ENCODE results near the gene SLC2A13.
"Not testable (repeated sequence)": the region's sequence is repeated elsewhere in the genome, so short reads cannot be mapped to it uniquely, and the experiment has no call there.

The SLC2A13 gene

DNA sequence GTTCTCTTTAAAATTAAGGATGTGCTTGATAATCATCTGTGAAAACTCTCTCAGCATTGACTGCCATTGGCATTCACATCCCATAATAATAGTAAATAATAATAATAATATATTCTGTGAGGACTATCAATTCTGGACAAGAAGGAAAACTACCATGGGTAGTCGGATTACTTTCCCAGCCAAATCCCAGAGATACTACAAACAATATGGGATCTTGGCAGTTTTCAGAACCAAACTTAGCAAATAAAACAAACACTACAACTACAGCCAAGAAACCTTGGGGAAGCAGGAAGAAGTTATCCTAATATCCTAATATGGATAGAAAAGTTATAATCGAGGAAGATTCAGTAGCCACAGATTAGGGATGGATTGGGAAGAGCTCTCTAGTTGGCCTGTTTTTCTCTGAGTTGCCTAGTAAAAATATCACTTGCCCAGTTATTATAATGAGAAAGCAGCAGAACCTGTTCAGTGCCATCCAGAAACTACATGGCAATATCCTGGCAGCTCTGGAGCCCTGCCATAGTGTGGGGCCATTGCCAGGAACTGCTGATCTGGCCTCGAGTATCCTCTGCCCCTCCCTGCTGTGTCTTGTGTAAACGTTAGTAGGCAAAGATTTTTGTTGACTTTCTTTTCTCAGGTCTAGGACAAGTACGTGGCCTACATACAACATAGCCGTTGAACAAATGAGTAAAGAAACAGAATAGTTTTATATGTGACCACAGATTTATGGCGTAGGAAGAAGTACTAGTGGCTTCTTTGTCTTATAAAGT lies 193.5 kb downstream of the SLC2A13 start:
- in situ Hi-C loops (cut with MboI; ENCODE audit: low sequenced_read_pairs) = no loop called here
- Histone ChIP-seq H3K4me1 (peaks cover 11% of the 10 kb centered on the region), H3K4me3 (no peak overlapping the region), H3K27me3 (ENCODE audit: low read depth) (no peaks in the 10 kb centered on the region; the same call in 1 of the 2 replicates), H3K36me3 (replicated peaks) (no peaks in the 10 kb centered on the region), H3K9me3 (no peaks in the 10 kb centered on the region)
- DNase-seq (ENCODE audit: low spot score in 2 of 2) = no peak

- no peaks in the 10 kb centered on the region for H3K9me3 ChIP-seq
These were observed 199.6 kb downstream of the SLC2A13 start for GRCh38 chr12:39906237-39906636.

GRCh38 chr12:39905152-39905551 lies 200.7 kb downstream of the SLC2A13 start:
- H3K9me3 ChIP-seq = no peaks in the 10 kb centered on the region
- in situ Hi-C loops (cut with MboI; ENCODE audit: low sequenced_read_pairs) = no loop called here
- no peaks in the 10 kb centered on the region for H3K36me3 ChIP-seq (replicated peaks)
- no peak for DNase-seq (ENCODE audit: low spot score in 2 of 2)
- H3K27me3 ChIP-seq (ENCODE audit: low read depth) = no peaks in the 10 kb centered on the region
- H3K4me1 ChIP-seq = peaks cover 4% of the 10 kb centered on the region
- H3K4me3 ChIP-seq = no peak overlapping the region

More at GRCh38 chr12:39906237-39906636, 199.6 kb downstream of the SLC2A13 start:
- no peak for DNase-seq (ENCODE audit: low spot score in 2 of 2)
- no peaks in the 10 kb centered on the region for H3K27me3 ChIP-seq (ENCODE audit: low read depth)
- H3K36me3 ChIP-seq (replicated peaks) = no peaks in the 10 kb centered on the region
- in situ Hi-C loops (cut with MboI; ENCODE audit: low sequenced_read_pairs) = no loop called here
- no peak overlapping the region for H3K4me3 ChIP-seq
- H3K4me1 ChIP-seq = peaks cover 4% of the 10 kb centered on the region

DNA sequence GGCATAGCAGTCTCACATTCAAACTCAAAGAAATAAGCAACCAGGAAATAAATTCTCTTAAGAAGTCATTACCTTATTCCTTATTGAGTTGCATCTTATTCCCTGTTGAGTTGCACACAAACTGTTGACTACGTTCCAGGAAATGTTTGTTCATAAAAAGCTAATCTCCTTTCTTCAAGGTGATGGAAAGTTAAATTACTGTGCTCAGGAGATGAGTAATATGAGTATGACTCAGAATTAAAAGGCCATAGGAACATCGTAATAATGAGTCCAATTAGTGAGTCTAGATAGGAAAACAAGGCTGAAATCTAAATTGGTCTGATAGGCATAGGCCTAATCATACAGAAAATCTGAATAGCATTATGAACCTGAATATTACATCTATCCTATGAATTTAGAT lies 203.1 kb downstream of the SLC2A13 start:
- in situ Hi-C loops (cut with MboI; ENCODE audit: low sequenced_read_pairs) = no loop called here
- Histone ChIP-seq H3K36me3 (replicated peaks) (no peaks in the 10 kb centered on the region), H3K9me3 (no peaks in the 10 kb centered on the region), H3K4me3 (no peak overlapping the region), H3K4me1 (peaks cover 4% of the 10 kb centered on the region), H3K27me3 (ENCODE audit: low read depth) (no peaks in the 10 kb centered on the region)
- no peak for DNase-seq (ENCODE audit: low spot score in 2 of 2)

- H3K4me1 ChIP-seq = no peaks in the 10 kb centered on the region
- H3K27me3 ChIP-seq (ENCODE audit: low read depth) = no peaks in the 10 kb centered on the region
- in situ Hi-C loops (cut with MboI; ENCODE audit: low sequenced_read_pairs) = no loop called here
- no peak overlapping the region for H3K4me3 ChIP-seq
- no peak for DNase-seq (ENCODE audit: low spot score in 2 of 2)
- no peaks in the 10 kb centered on the region for H3K9me3 ChIP-seq
- H3K36me3 ChIP-seq (replicated peaks) = no peaks in the 10 kb centered on the region
These were observed 208.6 kb downstream of the SLC2A13 start for GRCh38 chr12:39897315-39897714.

GRCh38 chr12:39893388-39893787 lies 212.5 kb downstream of the SLC2A13 start:
- H3K4me1 ChIP-seq; DNase-seq (ENCODE audit: low spot score in 2 of 2); in situ Hi-C loops (cut with MboI; ENCODE audit: low sequenced_read_pairs); H3K4me3 ChIP-seq; H3K36me3 ChIP-seq (replicated peaks); H3K9me3 ChIP-seq; H3K27me3 ChIP-seq (ENCODE audit: low read depth): not testable (repeated sequence)

DNA sequence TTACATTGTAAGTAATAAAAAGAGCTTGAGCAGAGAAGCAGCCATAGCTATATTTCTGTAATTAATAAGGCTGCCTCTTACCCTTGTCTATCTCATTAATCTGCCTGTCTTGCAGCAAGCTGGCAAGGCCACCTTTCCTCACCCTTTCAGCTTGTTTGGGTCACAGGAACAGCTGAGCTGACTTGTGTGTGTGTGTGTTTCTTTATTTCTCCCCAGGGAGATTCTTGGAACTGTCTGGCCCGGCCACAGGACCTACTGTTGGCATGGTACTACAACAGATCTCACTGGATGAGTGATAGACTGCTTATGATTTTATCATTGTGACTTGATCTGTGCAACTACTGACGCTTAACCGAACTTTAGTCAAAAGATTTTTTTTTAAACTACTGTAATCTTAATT lies 213.7 kb downstream of the SLC2A13 start:
- in situ Hi-C loops (cut with MboI; ENCODE audit: low sequenced_read_pairs) = no loop called here
- no peaks in the 10 kb centered on the region for H3K27me3 ChIP-seq (ENCODE audit: low read depth)
- H3K36me3 ChIP-seq (replicated peaks) = no peaks in the 10 kb centered on the region
- no peaks in the 10 kb centered on the region for H3K9me3 ChIP-seq
- DNase-seq (ENCODE audit: low spot score in 2 of 2) = no peak
- no peak overlapping the region for H3K4me3 ChIP-seq
- H3K4me1 ChIP-seq = peaks cover 6% of the 10 kb centered on the region

GRCh38 chr12:39887856-39888255 lies 218.0 kb downstream of the SLC2A13 start:
- no peaks in the 10 kb centered on the region for H3K36me3 ChIP-seq (replicated peaks)
- no peak for DNase-seq (ENCODE audit: low spot score in 2 of 2)
- H3K9me3 ChIP-seq = no peaks in the 10 kb centered on the region
- in situ Hi-C loops (cut with MboI; ENCODE audit: low sequenced_read_pairs) = no loop called here
- peaks cover 21% of the 10 kb centered on the region for H3K4me1 ChIP-seq
- no peak overlapping the region for H3K4me3 ChIP-seq
- H3K27me3 ChIP-seq (ENCODE audit: low read depth) = no peaks in the 10 kb centered on the region

GRCh38 chr12:39886106-39886505 lies 219.8 kb downstream of the SLC2A13 start:
- H3K36me3 ChIP-seq (replicated peaks) = no peaks in the 10 kb centered on the region
- peaks cover 21% of the 10 kb centered on the region for H3K4me1 ChIP-seq
- H3K4me3 ChIP-seq = no peak overlapping the region
- no peak for DNase-seq (ENCODE audit: low spot score in 2 of 2)
- H3K27me3 ChIP-seq (ENCODE audit: low read depth) = no peaks in the 10 kb centered on the region
- H3K9me3 ChIP-seq = no peaks in the 10 kb centered on the region
- in situ Hi-C loops (cut with MboI; ENCODE audit: low sequenced_read_pairs) = no loop called here

DNA sequence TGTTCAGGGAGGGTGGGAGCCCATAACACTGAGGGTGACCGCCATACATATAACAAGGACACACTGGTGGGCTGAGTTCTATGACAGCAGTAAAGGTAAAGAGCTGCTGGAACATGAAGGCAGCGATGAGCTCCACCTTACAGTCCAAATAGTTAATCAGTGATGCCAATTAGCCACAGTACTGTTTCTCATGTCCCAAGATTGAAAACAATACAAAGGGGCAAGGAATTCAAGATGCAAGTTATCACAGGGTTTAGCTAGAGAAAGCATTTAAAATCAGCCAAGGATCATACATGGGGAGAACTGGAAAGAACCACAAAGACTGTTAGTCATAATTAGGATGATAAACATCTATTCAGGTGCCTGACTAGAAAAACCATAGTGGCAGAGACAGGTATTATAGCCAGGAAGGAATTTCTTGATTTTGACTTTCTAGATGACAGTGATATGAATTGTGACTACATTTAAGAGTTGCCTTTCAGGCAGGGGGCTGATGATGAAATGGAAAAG lies 221.2 kb downstream of the SLC2A13 start:
- in situ Hi-C loops (cut with MboI; ENCODE audit: low sequenced_read_pairs) = no loop called here
- H3K36me3 ChIP-seq (replicated peaks) = no peaks in the 10 kb centered on the region
- no peaks in the 10 kb centered on the region for H3K27me3 ChIP-seq (ENCODE audit: low read depth)
- no peak for DNase-seq (ENCODE audit: low spot score in 2 of 2)
- H3K4me1 ChIP-seq = peaks cover 21% of the 10 kb centered on the region
- no peak overlapping the region for H3K4me3 ChIP-seq
- no peaks in the 10 kb centered on the region; the same call in 1 of the 2 replicates for H3K9me3 ChIP-seq

DNA sequence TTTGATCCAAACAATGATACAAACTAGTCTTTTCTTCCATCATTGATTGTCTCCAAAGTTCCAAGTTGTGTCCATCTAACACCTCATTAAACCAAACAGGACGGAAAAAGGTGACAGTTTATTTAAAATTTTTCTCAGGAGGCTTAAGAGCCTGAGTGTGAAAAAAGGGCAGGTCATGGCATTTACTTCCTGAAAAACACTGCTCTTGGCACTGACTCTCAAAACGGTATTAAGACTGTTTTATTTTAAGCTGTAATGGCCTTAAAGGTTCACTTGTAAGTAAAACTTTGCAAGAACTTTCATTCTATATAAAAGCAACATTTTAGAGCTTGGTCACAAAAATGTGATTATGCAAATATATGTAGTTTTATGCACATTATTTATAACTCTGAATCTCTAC lies 222.5 kb downstream of the SLC2A13 start:
- in situ Hi-C loops (cut with MboI; ENCODE audit: low sequenced_read_pairs) = no loop called here
- Histone ChIP-seq H3K4me3 (no peak overlapping the region), H3K4me1 (peaks cover 21% of the 10 kb centered on the region), H3K9me3 (peaks cover 5% of the 10 kb centered on the region; the same call in 1 of the 2 replicates), H3K36me3 (replicated peaks) (no peaks in the 10 kb centered on the region), H3K27me3 (ENCODE audit: low read depth) (no peaks in the 10 kb centered on the region)
- no peak for DNase-seq (ENCODE audit: low spot score in 2 of 2)

- in situ Hi-C loops (cut with MboI; ENCODE audit: low sequenced_read_pairs) = no loop called here
- no peak for DNase-seq (ENCODE audit: low spot score in 2 of 2)
- Histone ChIP-seq H3K36me3 (replicated peaks) (no peaks in the 10 kb centered on the region), H3K9me3 (peaks cover 6% of the 10 kb centered on the region; the same call in 1 of the 2 replicates), H3K4me3 (no peak overlapping the region), H3K4me1 (peaks cover 28% of the 10 kb centered on the region), H3K27me3 (ENCODE audit: low read depth) (no peaks in the 10 kb centered on the region)
These were observed 227.1 kb downstream of the SLC2A13 start for GRCh38 chr12:39878753-39879152.

- H3K4me3 ChIP-seq = no peak overlapping the region
- peaks cover 6% of the 10 kb centered on the region; the same call in 1 of the 2 replicates for H3K9me3 ChIP-seq
- DNase-seq (ENCODE audit: low spot score in 2 of 2) = peak in 1 of 2 experiments; percentile 98
- no peaks in the 10 kb centered on the region for H3K36me3 ChIP-seq (replicated peaks)
- H3K4me1 ChIP-seq = peaks cover 29% of the 10 kb centered on the region
- in situ Hi-C loops (cut with MboI; ENCODE audit: low sequenced_read_pairs) = no loop called here
- no peaks in the 10 kb centered on the region for H3K27me3 ChIP-seq (ENCODE audit: low read depth)
These were observed 230.2 kb downstream of the SLC2A13 start for GRCh38 chr12:39875721-39876120.

DNA sequence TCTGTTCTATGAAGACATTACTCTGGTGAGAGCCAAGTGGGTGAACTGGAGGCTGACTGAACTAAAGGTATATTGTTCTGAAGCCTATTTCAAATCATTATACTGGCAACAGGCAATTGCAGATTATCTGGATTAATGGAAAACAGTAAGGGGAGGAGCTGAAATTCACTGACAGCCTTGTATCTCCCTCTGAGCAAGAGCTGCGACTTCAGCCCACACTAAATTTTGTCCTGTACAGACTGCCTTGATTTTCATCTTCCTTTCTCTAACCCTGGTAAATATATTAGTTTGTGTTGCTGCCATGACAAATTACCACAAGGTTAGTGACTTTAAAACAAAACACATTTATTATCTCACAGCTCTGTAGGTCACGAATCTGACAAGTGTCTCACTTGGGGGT lies 231.1 kb downstream of the SLC2A13 start:
- Histone ChIP-seq H3K4me1 (peaks cover 33% of the 10 kb centered on the region), H3K4me3 (no peak overlapping the region), H3K36me3 (replicated peaks) (no peaks in the 10 kb centered on the region), H3K9me3 (peaks cover 6% of the 10 kb centered on the region; the same call in 1 of the 2 replicates), H3K27me3 (ENCODE audit: low read depth) (no peaks in the 10 kb centered on the region)
- in situ Hi-C loops (cut with MboI; ENCODE audit: low sequenced_read_pairs) = no loop called here
- DNase-seq (ENCODE audit: low spot score in 2 of 2) = peak; percentile 40 to 72
